Measurements from ENCODE around the gene SMARCB1. TPM values are rescaled to one million over a fixed set of nuclear protein-coding genes. Genes with fewer than 3 reads are reported as not detected.

The SMARCB1 gene
- total and polyA plus RNA-seq, 12 donors: 26.8 to 73.1 (median 39.8) TPM

- DNase-seq: no peak
- TF ChIP-seq CTCF (IDR thresholded peaks at IDR 0.05): no peak
- Histone ChIP-seq H3K4me1 (peaks cover 0 to 12% (median 0%) of the 10 kb centered on the region in 9 donors), H3K4me3 (no peak overlapping the region), H3K9me3 (no peaks in the 10 kb centered on the region), H3K36me3 (peaks cover 0 to 73% (median 24%) of the 10 kb centered on the region in 9 donors), H3K27me3 (no peaks in the 10 kb centered on the region), H3K27ac (no peak overlapping the region)
- 82 to 89% methylated on average over 4 of the region's 4 CpGs for WGBS, 2 donors
- no peak for ATAC-seq
- intact Hi-C loops (cut with DNase I): loop anchor here in 2 of 10 donors (10.0 kb wide), 1 partner anchor 60 kb away; no protein-coding TSS in a partner anchor
Measured at GRCh38 chr22:23874871-23875270, 88.1 kb downstream of the SMARCB1 start.

GRCh38 chr22:23875801-23876200, 89.0 kb downstream of the SMARCB1 start:
- Histone ChIP-seq H3K4me3 (no peak overlapping the region), H3K36me3 (peaks cover 0 to 65% (median 21%) of the 10 kb centered on the region in 9 donors), H3K27me3 (no peaks in the 10 kb centered on the region), H3K27ac (no peak overlapping the region), H3K4me1 (peaks cover 0 to 12% (median 0%) of the 10 kb centered on the region in 9 donors), H3K9me3 (no peaks in the 10 kb centered on the region)
- intact Hi-C loops (cut with DNase I): loop anchor here in 2 of 10 donors (10.0 kb wide), 1 partner anchor 59 kb away; no protein-coding TSS in a partner anchor
- ATAC-seq: no peak
- 93 to 98% methylated on average over 2 of the region's 2 CpGs for WGBS, 2 donors
- DNase-seq: no peak
- TF ChIP-seq CTCF (IDR thresholded peaks at IDR 0.05): no peak

GRCh38 chr22:23877566-23877965, 90.8 kb downstream of the SMARCB1 start:
- no peak overlapping the region for H3K4me3 ChIP-seq
- intact Hi-C loops (cut with DNase I): loop anchor here in 2 of 10 donors (10.0 kb wide), 1 partner anchor 57 kb away; no protein-coding TSS in a partner anchor
- H3K9me3 ChIP-seq: no peaks in the 10 kb centered on the region
- H3K36me3 ChIP-seq: peaks cover 0 to 70% (median 19%) of the 10 kb centered on the region in 9 donors
- peak in 2 of 8 donors; percentile 23 to 29 for ATAC-seq
- H3K27me3 ChIP-seq: no peaks in the 10 kb centered on the region
- DNase-seq: no peak
- H3K4me1 ChIP-seq: peaks cover 0 to 12% (median 0%) of the 10 kb centered on the region in 9 donors
- peak overlapping the region in 2 of 10 donors; percentile 26 to 36 for H3K27ac ChIP-seq
- no peak for TF ChIP-seq CTCF (IDR thresholded peaks at IDR 0.05)
- WGBS, 2 donors: 94 to 96% methylated on average over 8 of the region's 8 CpGs

- no peak for TF ChIP-seq CTCF (IDR thresholded peaks at IDR 0.05)
- ATAC-seq: peak; percentile 38 to 91 (median 78)
- intact Hi-C loops (cut with DNase I): loop anchor here in 2 of 10 donors (10.0 kb wide), 1 partner anchor 57 kb away; no protein-coding TSS in a partner anchor
- no peaks in the 10 kb centered on the region for H3K27me3 ChIP-seq
- H3K9me3 ChIP-seq: no peaks in the 10 kb centered on the region
- H3K27ac ChIP-seq: peak overlapping the region in 2 of 10 donors; percentile 36 to 49
- H3K36me3 ChIP-seq: peaks cover 0 to 76% (median 16%) of the 10 kb centered on the region in 9 donors
- WGBS, 2 donors: 77 to 86% methylated on average over 7 of the region's 7 CpGs
- peak in 1 of 2 donors; percentile 32 for DNase-seq
- H3K4me1 ChIP-seq: peaks cover 0 to 12% (median 0%) of the 10 kb centered on the region in 9 donors
- H3K4me3 ChIP-seq: no peak overlapping the region
Measured at GRCh38 chr22:23878219-23878618, 91.5 kb downstream of the SMARCB1 start.

All from heart right ventricle (tissue), 16 donors.